H9 (cell line): Measurements from ENCODE around the gene KLC1. TPM values are rescaled to one million over a fixed set of nuclear protein-coding genes. Genes with fewer than 3 reads are reported as not detected.
A peak's percentile ranks its signal among the peaks of the same experiment; 100 is the strongest.

ENCODE experiments used
- DNase-seq: peaks from one replicate; pipeline ENCODE4 v3.0.0-alpha.2; 2017
- H2AFZ ChIP-seq: one replicate; pipeline ENCODE4 v1.6.1; 2013; ENCODE audit warnings: mild to moderate bottlenecking, low read length, control low read depth, moderate library complexity
- H2AK5ac ChIP-seq: 2 replicates; pipeline ENCODE4 v1.6.1; 2013; ENCODE audit warnings: low read length, control low read depth, mixed read lengths; ENCODE audit not compliant: insufficient read length
- H2BK120ac ChIP-seq: one replicate; pipeline ENCODE4 v1.6.1; 2013; ENCODE audit warnings: low read depth, mild to moderate bottlenecking, low read length, control low read depth, inconsistent platforms; ENCODE audit not compliant: poor library complexity, severe bottlenecking
- H2BK12ac ChIP-seq: 2 replicates; pipeline ENCODE4 v1.6.1; 2013; ENCODE audit warnings: low read length, control low read depth, mixed read lengths, low read depth; ENCODE audit not compliant: insufficient read length
- H2BK15ac ChIP-seq: 2 replicates; pipeline ENCODE4 v1.6.1; 2013; ENCODE audit warnings: low read depth, low read length, control low read depth
- H2BK20ac ChIP-seq: one replicate; pipeline ENCODE4 v1.6.1; 2013; ENCODE audit warnings: low read depth, mild to moderate bottlenecking, low read length, control low read depth, inconsistent platforms; ENCODE audit not compliant: poor library complexity, severe bottlenecking
- H2BK5ac ChIP-seq: 2 replicates; pipeline ENCODE4 v1.6.1; 2013; ENCODE audit warnings: low read length, control low read depth, mixed read lengths; ENCODE audit not compliant: insufficient read length
- H3K14ac ChIP-seq: 2 replicates; pipeline ENCODE4 v1.6.1; 2013; ENCODE audit warnings: low read length, control low read depth; ENCODE audit not compliant: insufficient read depth
- H3K18ac ChIP-seq: 2 replicates; pipeline ENCODE4 v1.6.1; 2013; ENCODE audit warnings: low read depth, mild to moderate bottlenecking, mixed read lengths, low read length, control low read depth; ENCODE audit not compliant: insufficient read length
- H3K23ac ChIP-seq: 2 replicates; pipeline ENCODE4 v1.6.1; 2013; ENCODE audit warnings: low read length, control low read depth, mixed read lengths, low read depth; ENCODE audit not compliant: insufficient read length
- H3K23me2 ChIP-seq: 2 replicates; pipeline ENCODE4 v1.6.1; 2013; ENCODE audit warnings: low read depth, mild to moderate bottlenecking, mixed read lengths, low read length, control low read depth; ENCODE audit not compliant: insufficient read length, poor library complexity, severe bottlenecking
- H3K27ac ChIP-seq: 2 replicates; pipeline ENCODE4 v1.5.1; 2013; ENCODE audit warnings: low read length, control low read depth, mixed read lengths, low read depth; ENCODE audit not compliant: insufficient read length
- H3K27me3 ChIP-seq: 2 replicates; pipeline ENCODE4 v1.6.1; 2013; ENCODE audit warnings: low read length, control low read depth, inconsistent platforms; ENCODE audit not compliant: insufficient read depth
- H3K4ac ChIP-seq: 2 replicates; pipeline ENCODE4 v1.6.1; 2013; ENCODE audit warnings: low read depth, mild to moderate bottlenecking, control low read depth, inconsistent platforms, low read length, moderate library complexity
- H3K4me1 ChIP-seq: 2 replicates; pipeline ENCODE4 v1.6.1; 2013; ENCODE audit warnings: low read length, control low read depth, inconsistent platforms; ENCODE audit not compliant: insufficient read depth
- H3K4me2 ChIP-seq: 2 replicates; pipeline ENCODE4 v1.6.1; 2013; ENCODE audit warnings: low read length, control low read depth, mixed read lengths; ENCODE audit not compliant: insufficient read length, insufficient read depth
- H3K56ac ChIP-seq: 2 replicates; pipeline ENCODE4 v1.6.1; 2013; ENCODE audit warnings: low read depth, mild to moderate bottlenecking, mixed read lengths, low read length, control low read depth; ENCODE audit not compliant: insufficient read length
- H3K79me1 ChIP-seq: 2 replicates; pipeline ENCODE4 v1.6.1; 2013; ENCODE audit warnings: low read depth, mild to moderate bottlenecking, moderate library complexity, low read length, control low read depth, inconsistent platforms; ENCODE audit not compliant: insufficient read depth, poor library complexity, severe bottlenecking
- H3K79me2 ChIP-seq: 2 replicates; pipeline ENCODE4 v1.6.1; 2013; ENCODE audit warnings: low read length, control low read depth, inconsistent platforms; ENCODE audit not compliant: insufficient read depth
- H3K9ac ChIP-seq: 2 replicates; pipeline ENCODE4 v1.6.1; 2013; ENCODE audit warnings: low read length, control low read depth, mixed read lengths; ENCODE audit not compliant: insufficient read length; ENCODE audit errors: extremely low read depth
- H3K9me3 ChIP-seq: one replicate; pipeline ENCODE4 v1.6.1; 2013; ENCODE audit warnings: low read depth, low read length, inconsistent platforms; ENCODE audit not compliant: control insufficient read depth
- H3T11ph ChIP-seq: one replicate; pipeline ENCODE4 v1.6.1; 2013; ENCODE audit warnings: mild to moderate bottlenecking, low read length, control low read depth, inconsistent platforms
- H4K20me1 ChIP-seq: one replicate; pipeline ENCODE4 v1.6.1; 2013; ENCODE audit not compliant: control insufficient read depth, insufficient read length, insufficient read depth
- H4K5ac ChIP-seq: 2 replicates; pipeline ENCODE4 v1.6.1; 2013; ENCODE audit warnings: low read depth, mild to moderate bottlenecking, mixed read lengths, low read length, control low read depth; ENCODE audit not compliant: insufficient read length
- H4K8ac ChIP-seq: replicated peaks from 2 replicates; pipeline ENCODE4 v1.6.1; 2013; ENCODE audit warnings: low read length, control low read depth, mixed read lengths, low read depth; ENCODE audit not compliant: insufficient read length
- H4K91ac ChIP-seq: 2 replicates; pipeline ENCODE4 v1.6.1; 2013; ENCODE audit warnings: low read depth, mild to moderate bottlenecking, moderate library complexity, mixed read lengths, low read length, control low read depth; ENCODE audit not compliant: insufficient read length
- H3K27ac Mint-ChIP-seq, 3 experiments: 2 replicates in 2 of 3; 3 replicates in 1 of 3; pipeline ENCODE4 v1.8.0; 2020 to 2021; ENCODE audit warnings: mixed read lengths in 3 of 3, mild to moderate bottlenecking in 1 of 3, moderate library complexity in 1 of 3
- H3K27me3 Mint-ChIP-seq: 2 replicates; pipeline ENCODE4 v1.8.0; 2021; ENCODE audit warnings: low read depth, mild to moderate bottlenecking, moderate library complexity, mixed read lengths
- H3K36me3 Mint-ChIP-seq, 3 experiments: 2 replicates in 2 of 3; 3 replicates in 1 of 3; pipeline ENCODE4 v1.8.0; 2020 to 2021; ENCODE audit warnings: low read depth in 3 of 3, mixed read lengths in 3 of 3; ENCODE audit not compliant: insufficient read depth in 1 of 3
- H3K4me1 Mint-ChIP-seq, 2 experiments: 2 replicates each; pipeline ENCODE4 v1.8.0; 2020; ENCODE audit warnings: mixed read lengths in 2 of 2
- H3K4me3 Mint-ChIP-seq, 2 experiments: 2 replicates in 1 of 2; 3 replicates in 1 of 2; pipeline ENCODE4 v1.8.0; 2020 to 2021; ENCODE audit warnings: mild to moderate bottlenecking in 2 of 2, mixed read lengths in 2 of 2, moderate library complexity in 1 of 2
- H3K9me3 Mint-ChIP-seq, 2 experiments: 2 replicates in 1 of 2; 3 replicates in 1 of 2; pipeline ENCODE4 v1.8.0; 2020; ENCODE audit warnings: mild to moderate bottlenecking in 2 of 2, mixed read lengths in 2 of 2, moderate library complexity in 1 of 2
- CTCF ChIP-seq: fragments of 200-600 bp; sonication (generic); conservative IDR thresholded peaks from 3 replicates; pipeline ENCODE4 v1.8.0; 2021; ENCODE audit warnings: antibody characterized with exemption, mild to moderate bottlenecking
- WGBS: extraction: QIAGEN DNeasy Blood & Tissue Kit; methylation state at CpG from one replicate; pipeline ENCODE4 v1.1.7; 2013; ENCODE audit warnings: missing lambda C conversion rate, low lambda C conversion rate, mixed read lengths; ENCODE audit not compliant: insufficient read length; ENCODE audit errors: extremely low coverage; 5-methylcytosine and 5-hydroxymethylcytosine counted together
- total RNA-seq: library from RNA; stranded (reverse); gene quantifications from 2 replicates; pipeline ENCODE4 v1.2.1, GENCODE V29; 2021

KLC1 gene
- total RNA-seq, 1 experiment from 2014 or later: 143 TPM

GRCh38 chr14:103727313-103727980, 98.4 kb downstream of the KLC1 start:
- Histone ChIP-seq H2BK12ac (no peak overlapping the region), H3K14ac (no peak overlapping the region), H3K56ac (no peak overlapping the region), H4K5ac (no peak overlapping the region), H3K79me2 (no peaks in the 10 kb centered on the region), H3K27ac (no peak overlapping the region), H3K79me1 (peaks cover 7% of the 10 kb centered on the region), H2AK5ac (no peak overlapping the region), H3K4ac (no peak overlapping the region), H3K4me1 (no peaks in the 10 kb centered on the region), H3K27me3 (no peaks in the 10 kb centered on the region), H3K23ac (no peak overlapping the region), H3K23me2 (no peaks in the 10 kb centered on the region), H2BK15ac (no peak overlapping the region), H3K9me3 (no peaks in the 10 kb centered on the region), H3K18ac (no peak overlapping the region), H2AFZ (no peak overlapping the region), H2BK20ac (no peak overlapping the region), H4K20me1 (no peaks in the 10 kb centered on the region), H4K8ac (no peak overlapping the region), H2BK120ac (no peak overlapping the region), H3K4me2 (no peak overlapping the region), H2BK5ac (no peak overlapping the region), H3T11ph (no peak overlapping the region), H4K91ac (no peak overlapping the region), H3K9ac (no peak overlapping the region)
- H3K9me3 Mint-ChIP-seq: no peaks in the 10 kb centered on the region
- no CpG with 5 or more reads among the region's 53 CpGs for WGBS
- peaks cover 2 to 23% (median 22%) of the 10 kb centered on the region in 3 experiments; a peak in 5 of 7 replicates for H3K36me3 Mint-ChIP-seq
- H3K4me3 Mint-ChIP-seq: no peak overlapping the region
- H3K27ac Mint-ChIP-seq: no peak overlapping the region
- 0 out of 4 replicates have a peak, but pooled peaks cover 0 to 2% of the 10 kb centered on the region in 2 experiments for H3K4me1 Mint-ChIP-seq
- peak; percentile 68 for DNase-seq
- H3K27me3 Mint-ChIP-seq: no peaks in the 10 kb centered on the region
- no peak for TF ChIP-seq CTCF
